Measurements from ENCODE around the gene KLC1.

The KLC1 gene

GRCh38 chr14:103733651-103734050 lies 104.6 kb downstream of the KLC1 start:
- in situ Hi-C loops (cut with MboI; ENCODE audit: low sequenced_read_pairs): no loop called here

GRCh38 chr14:103734081-103734888 lies 105.3 kb downstream of the KLC1 start:
- in situ Hi-C loops (cut with MboI; ENCODE audit: low sequenced_read_pairs): no loop called here

- in situ Hi-C loops (cut with MboI; ENCODE audit: low sequenced_read_pairs): no loop called here
These were observed 106.0 kb downstream of the KLC1 start for GRCh38 chr14:103735022-103735421.

- in situ Hi-C loops (cut with MboI; ENCODE audit: low sequenced_read_pairs): no loop called here
These were observed 106.4 kb downstream of the KLC1 start for GRCh38 chr14:103735439-103735814.

GRCh38 chr14:103735815-103736545 lies 107.0 kb downstream of the KLC1 start:
- in situ Hi-C loops (cut with MboI; ENCODE audit: low sequenced_read_pairs): no loop called here

- in situ Hi-C loops (cut with MboI; ENCODE audit: low sequenced_read_pairs): no loop called here
These were observed 107.8 kb downstream of the KLC1 start for GRCh38 chr14:103736546-103737431.

GRCh38 chr14:103737432-103738045 lies 108.5 kb downstream of the KLC1 start:
- in situ Hi-C loops (cut with MboI; ENCODE audit: low sequenced_read_pairs): no loop called here

GRCh38 chr14:103738166-103738565 lies 109.2 kb downstream of the KLC1 start:
- in situ Hi-C loops (cut with MboI; ENCODE audit: low sequenced_read_pairs): no loop called here

- in situ Hi-C loops (cut with MboI; ENCODE audit: low sequenced_read_pairs): no loop called here
These were observed 109.9 kb downstream of the KLC1 start for GRCh38 chr14:103738701-103739451.

GRCh38 chr14:103739466-103739792 lies 110.4 kb downstream of the KLC1 start:
- in situ Hi-C loops (cut with MboI; ENCODE audit: low sequenced_read_pairs): no loop called here

- in situ Hi-C loops (cut with MboI; ENCODE audit: low sequenced_read_pairs): no loop called here
These were observed 110.9 kb downstream of the KLC1 start for GRCh38 chr14:103739793-103740501.

GRCh38 chr14:103740991-103741689 lies 112.1 kb downstream of the KLC1 start:
- in situ Hi-C loops (cut with MboI; ENCODE audit: low sequenced_read_pairs): no loop called here

- in situ Hi-C loops (cut with MboI; ENCODE audit: low sequenced_read_pairs): no loop called here
These were observed 112.9 kb downstream of the KLC1 start for GRCh38 chr14:103741876-103742275.

- in situ Hi-C loops (cut with MboI; ENCODE audit: low sequenced_read_pairs): no loop called here
These were observed 113.7 kb downstream of the KLC1 start for GRCh38 chr14:103742499-103743255.

- in situ Hi-C loops (cut with MboI; ENCODE audit: low sequenced_read_pairs): no loop called here
These were observed 114.7 kb downstream of the KLC1 start for GRCh38 chr14:103743691-103744090.

GRCh38 chr14:103744621-103745395 lies 115.8 kb downstream of the KLC1 start:
- in situ Hi-C loops (cut with MboI; ENCODE audit: low sequenced_read_pairs): no loop called here

- in situ Hi-C loops (cut with MboI; ENCODE audit: low sequenced_read_pairs): no loop called here
These were observed 116.4 kb downstream of the KLC1 start for GRCh38 chr14:103745424-103745823.

GRCh38 chr14:103746701-103747100 lies 117.7 kb downstream of the KLC1 start:
- in situ Hi-C loops (cut with MboI; ENCODE audit: low sequenced_read_pairs): no loop called here

All from HL-60/S4 treated with phorbol 12-myristate 13-acetate at 8.2 ng/mL for 4 days and 3 days (cell line).